Cardiac ventricle fibroblast (primary cell): ENCODE measurements around the gene MCAM. TPM values are rescaled to one million over a fixed set of nuclear protein-coding genes. Genes with fewer than 3 reads are reported as not detected.

Experiments used
- total RNA-seq: library from RNA; depleted of rRNA; stranded (reverse); fragments of >200 nt; gene quantifications from 2 replicates; pipeline ENCODE4 v1.2.3, GENCODE V29; 2015

Gene MCAM, protein sequence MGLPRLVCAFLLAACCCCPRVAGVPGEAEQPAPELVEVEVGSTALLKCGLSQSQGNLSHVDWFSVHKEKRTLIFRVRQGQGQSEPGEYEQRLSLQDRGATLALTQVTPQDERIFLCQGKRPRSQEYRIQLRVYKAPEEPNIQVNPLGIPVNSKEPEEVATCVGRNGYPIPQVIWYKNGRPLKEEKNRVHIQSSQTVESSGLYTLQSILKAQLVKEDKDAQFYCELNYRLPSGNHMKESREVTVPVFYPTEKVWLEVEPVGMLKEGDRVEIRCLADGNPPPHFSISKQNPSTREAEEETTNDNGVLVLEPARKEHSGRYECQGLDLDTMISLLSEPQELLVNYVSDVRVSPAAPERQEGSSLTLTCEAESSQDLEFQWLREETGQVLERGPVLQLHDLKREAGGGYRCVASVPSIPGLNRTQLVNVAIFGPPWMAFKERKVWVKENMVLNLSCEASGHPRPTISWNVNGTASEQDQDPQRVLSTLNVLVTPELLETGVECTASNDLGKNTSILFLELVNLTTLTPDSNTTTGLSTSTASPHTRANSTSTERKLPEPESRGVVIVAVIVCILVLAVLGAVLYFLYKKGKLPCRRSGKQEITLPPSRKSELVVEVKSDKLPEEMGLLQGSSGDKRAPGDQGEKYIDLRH
- 153 and 177 TPM in 2 replicates for total RNA-seq

GRCh38 chr11:119316729-119317591 lies at the start of gene MCAM:
Gene MCAM, minus strand, starts transcription at chr11:119317130. Its CDS starts 29 bp downstream, at chr11:119317101.

GRCh38 chr11:119346605-119347004 lies 29.7 kb upstream of the MCAM start, which contains the start of gene MFRP:
Gene MFRP, minus strand, starts transcription at chr11:119346705. Its CDS starts 192 bp downstream, at chr11:119346513.

GRCh38 chr11:119340335-119341221 lies 23.6 kb upstream of the MCAM start, which contains the start of gene C1QTNF5:
Gene C1QTNF5, minus strand, starts transcription at chr11:119340883. Its CDS starts 486 bp downstream, at chr11:119340397.

DNA sequence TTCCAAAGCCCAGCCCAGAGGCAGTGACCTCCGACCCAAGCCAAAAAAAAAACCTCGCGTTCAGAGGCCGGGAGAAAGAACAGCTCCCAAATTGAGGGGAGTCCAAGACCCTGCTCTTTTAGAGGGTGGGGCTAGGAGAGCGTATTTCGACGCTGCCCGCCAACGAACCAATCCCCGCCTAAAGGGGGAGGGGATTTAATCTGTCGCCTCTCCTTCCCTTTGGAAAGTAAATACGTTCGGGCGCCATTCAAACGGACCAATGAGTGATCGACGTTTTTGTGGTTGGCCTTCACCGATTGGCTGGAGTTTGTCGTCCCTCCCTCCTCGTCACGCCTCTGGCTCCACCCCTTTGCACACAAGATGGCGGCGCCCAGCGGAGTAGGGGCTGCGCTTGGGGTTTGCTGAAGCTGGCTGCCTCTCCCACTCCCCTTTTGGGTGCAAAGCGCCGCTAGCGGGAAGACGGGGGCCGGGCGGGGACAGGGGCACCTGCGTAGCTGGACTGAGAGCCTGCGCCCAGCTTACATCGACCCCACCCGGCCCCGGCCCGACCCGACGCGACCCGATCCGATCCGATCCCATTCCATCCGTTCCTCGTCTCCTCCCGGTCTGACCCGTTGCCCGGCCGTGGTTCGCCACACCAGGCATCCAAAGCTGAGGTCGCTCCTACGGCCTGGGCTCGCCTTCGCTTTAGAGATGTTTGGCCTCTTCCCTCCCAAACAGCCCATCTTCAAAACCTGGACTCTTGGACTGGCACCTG lies 17.4 kb upstream of the MCAM start, which contains the start of gene RNF26:
Gene RNF26 (plus strand): TSS at position 354 of the 757 bp plus-strand sequence. CDS start 596 bp downstream, outside the sequence.

Other genes starting within 250 kb of the MCAM start
- 25.2 and 25.4 TPM in 2 replicates for gene VPS11, start 249.3 kb downstream of the MCAM start, total RNA-seq
- 9.6 and 13.2 TPM in 2 replicates for gene HMBS, start 232.2 kb downstream of the MCAM start, total RNA-seq
- 20.3 and 30.8 TPM in 2 replicates for gene DPAGT1, start 215.3 kb downstream of the MCAM start, total RNA-seq
- gene C2CD2L, start 209.8 kb downstream of the MCAM start, total RNA-seq, result 3.9 and 4.6 TPM in 2 replicates
- gene HINFP, start 195.6 kb downstream of the MCAM start, total RNA-seq, result 8.8 and 9.4 TPM in 2 replicates
- 0.10 and 0.31 TPM in 2 replicates for gene ABCG4, start 168.1 kb downstream of the MCAM start, total RNA-seq
- 17.7 and 20.2 TPM in 2 replicates for gene NLRX1, start 148.4 kb downstream of the MCAM start, total RNA-seq
- gene NHERF4, start 131.7 kb downstream of the MCAM start, total RNA-seq, result not detected in 2 replicates
- gene CBL, start 110.8 kb downstream of the MCAM start, total RNA-seq, result 6.3 and 7.1 TPM in 2 replicates
- 16.1 and 16.2 TPM in 2 replicates for gene RNF26, start 17.4 kb upstream of the MCAM start, total RNA-seq
- 28.5 and 36.9 TPM in 2 replicates for gene C1QTNF5, start 23.8 kb upstream of the MCAM start, total RNA-seq
- 0.12 TPM in 1 of 2 replicates, not detected in the other for gene MFRP, start 29.6 kb upstream of the MCAM start, total RNA-seq
- gene USP2, start 64.6 kb upstream of the MCAM start, total RNA-seq, result 0.15 TPM in 1 of 2 replicates, not detected in the other
- 93.5 and 98.5 TPM in 2 replicates for gene THY1, start 106.0 kb upstream of the MCAM start, total RNA-seq